Stimulated activated CD8-positive, alpha-beta memory T cell treated with anti-CD3 and anti-CD28 coated beads, Interleukin-15, amount 100 ng/mL, for 48 hours (primary cell): ENCODE measurements around the gene RER1.
A peak's percentile ranks its signal among the peaks of the same experiment; 100 is the strongest.

Experiments
- DNase-seq, 2 donors: peaks; one replicate each; pipeline ENCODE4 v3.0.0-alpha.2; 2020; ENCODE audit warnings: low read depth in 2 of 2

RER1 gene

DNA sequence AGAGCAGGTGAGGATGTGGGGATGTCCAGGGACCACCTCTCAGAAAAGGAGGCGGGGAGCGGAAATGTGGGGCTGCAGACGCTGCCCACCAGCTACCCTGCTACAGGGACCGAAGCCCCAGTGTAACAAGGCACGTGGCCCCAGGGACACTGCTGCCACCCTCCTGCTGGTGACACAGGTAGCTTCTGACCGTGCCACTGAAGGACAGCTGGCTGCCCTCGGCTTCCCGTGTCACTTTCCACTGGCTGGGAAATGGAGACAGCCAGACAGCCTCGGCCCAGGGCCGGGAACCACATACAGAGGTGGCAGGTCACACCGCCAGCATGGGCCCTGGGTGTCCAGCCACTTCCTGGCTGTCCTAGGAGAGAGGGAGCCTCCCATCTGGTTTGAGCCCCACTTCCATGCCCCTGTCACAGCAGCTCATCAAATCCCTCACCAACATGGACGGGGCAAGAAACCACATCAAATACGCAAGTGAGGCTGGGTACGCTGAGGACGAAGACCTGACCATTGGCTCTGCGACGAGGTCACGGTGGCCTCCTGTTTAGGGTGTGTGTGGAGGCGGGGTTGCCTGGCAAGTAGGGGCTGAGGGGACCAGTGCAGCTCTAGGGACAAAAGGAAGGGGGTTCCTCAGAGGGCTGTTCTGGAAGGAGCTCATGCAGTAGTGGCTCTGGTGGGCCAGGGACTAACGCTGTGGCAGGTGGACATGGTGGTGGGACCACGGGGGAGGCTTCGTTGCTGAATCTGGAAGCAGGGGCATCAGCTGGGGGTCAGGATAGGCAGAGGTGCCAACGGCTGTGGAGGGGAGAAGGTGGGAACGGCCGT is 15.7 kb downstream of the RER1 start:
- DNase-seq: no peak

GRCh38 chr1:2407991-2408275 is 16.3 kb downstream of the RER1 start:
- no peak for DNase-seq

DNA sequence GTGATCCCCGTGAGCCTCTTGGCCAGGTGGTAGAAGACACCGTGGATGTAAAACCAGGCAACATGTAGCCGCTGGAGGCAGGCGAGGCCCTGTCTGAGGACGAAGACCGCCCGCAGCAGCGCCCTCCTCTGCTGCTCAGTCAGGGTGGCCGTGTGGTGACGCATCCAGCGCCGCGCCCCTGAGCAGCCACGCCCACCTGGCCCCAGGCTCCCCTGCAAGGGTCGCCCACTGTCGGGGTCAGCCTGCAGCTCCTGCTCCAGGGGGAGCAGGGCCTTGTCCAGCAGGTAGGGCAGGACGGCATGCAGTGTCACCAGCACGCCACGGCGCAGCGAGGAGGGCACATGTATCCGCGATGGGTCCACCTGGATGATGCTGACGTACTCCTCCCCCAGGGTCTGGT is 16.8 kb downstream of the RER1 start:
- DNase-seq: no peak

DNA sequence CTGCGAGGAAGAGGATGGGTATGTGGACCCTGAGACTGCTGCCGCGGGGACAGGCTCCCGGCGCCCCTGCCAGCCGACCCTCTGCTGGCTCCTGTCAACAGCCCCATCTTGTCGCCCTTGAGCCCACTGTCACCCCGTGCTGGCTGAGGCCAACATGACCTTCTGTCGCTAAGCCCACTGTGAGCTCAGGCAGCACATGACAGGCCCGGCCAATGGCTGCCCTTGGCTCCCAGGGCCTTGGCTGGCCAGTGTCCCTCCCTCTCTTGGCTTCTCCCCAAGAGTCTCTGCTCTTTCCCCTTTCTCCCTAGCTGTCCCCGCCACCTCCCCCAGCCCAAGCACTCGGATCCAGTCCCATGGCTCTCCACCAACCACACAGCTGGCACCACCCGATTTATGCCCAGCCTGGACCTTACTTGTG is 17.2 kb downstream of the RER1 start:
- no peak for DNase-seq

DNA sequence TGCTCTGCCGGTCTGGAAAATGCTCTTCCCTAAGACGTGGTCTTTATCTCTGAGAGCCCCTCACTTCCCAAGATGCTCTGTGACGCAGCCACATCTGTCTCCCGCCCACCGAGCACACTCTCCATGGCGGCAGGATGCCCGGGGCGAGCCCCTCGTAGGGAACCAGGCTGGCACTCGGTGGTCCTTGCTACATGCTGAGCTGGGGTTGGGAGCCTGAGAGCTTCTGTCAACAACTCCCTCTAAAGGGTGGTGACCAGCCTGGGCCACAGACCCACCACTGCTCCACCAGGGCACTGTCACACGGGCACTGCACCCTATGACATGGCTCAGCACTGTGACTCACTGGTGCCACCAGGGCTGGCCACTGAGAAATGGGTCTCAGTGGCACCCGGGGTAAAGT is 18.1 kb downstream of the RER1 start:
- DNase-seq: no peak

- no peak for DNase-seq
Measured at GRCh38 chr1:2411801-2412394, 20.3 kb downstream of the RER1 start.

DNA sequence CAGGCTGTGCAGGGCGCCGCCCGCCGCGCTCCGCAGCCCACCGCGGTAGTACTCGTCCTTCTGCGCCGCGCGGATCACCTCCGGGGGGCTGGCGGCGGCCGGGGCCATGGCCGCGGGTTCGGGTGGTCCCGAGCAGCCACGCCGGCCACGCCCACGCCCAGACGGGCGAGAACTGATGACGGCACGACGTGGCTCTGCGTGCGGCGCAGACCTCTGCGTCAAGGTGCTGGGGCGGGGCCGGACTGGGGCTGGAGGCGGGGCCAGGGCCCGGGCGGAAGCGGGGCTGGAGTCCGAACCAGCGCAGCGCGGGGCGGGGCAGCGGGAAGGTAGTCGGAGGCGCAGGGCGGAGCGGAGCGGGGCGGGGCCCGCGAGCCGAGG is 20.7 kb downstream of the RER1 start, which contains the start of gene PEX10:
PEX10 (minus strand) TSS at position 170 of the 378 bp plus-strand sequence; CDS start at position 108, 62 bp downstream.
- DNase-seq: peak; percentile 98 to 99

GRCh38 chr1:2412773-2413494 is 21.3 kb downstream of the RER1 start:
- no peak for DNase-seq

DNA sequence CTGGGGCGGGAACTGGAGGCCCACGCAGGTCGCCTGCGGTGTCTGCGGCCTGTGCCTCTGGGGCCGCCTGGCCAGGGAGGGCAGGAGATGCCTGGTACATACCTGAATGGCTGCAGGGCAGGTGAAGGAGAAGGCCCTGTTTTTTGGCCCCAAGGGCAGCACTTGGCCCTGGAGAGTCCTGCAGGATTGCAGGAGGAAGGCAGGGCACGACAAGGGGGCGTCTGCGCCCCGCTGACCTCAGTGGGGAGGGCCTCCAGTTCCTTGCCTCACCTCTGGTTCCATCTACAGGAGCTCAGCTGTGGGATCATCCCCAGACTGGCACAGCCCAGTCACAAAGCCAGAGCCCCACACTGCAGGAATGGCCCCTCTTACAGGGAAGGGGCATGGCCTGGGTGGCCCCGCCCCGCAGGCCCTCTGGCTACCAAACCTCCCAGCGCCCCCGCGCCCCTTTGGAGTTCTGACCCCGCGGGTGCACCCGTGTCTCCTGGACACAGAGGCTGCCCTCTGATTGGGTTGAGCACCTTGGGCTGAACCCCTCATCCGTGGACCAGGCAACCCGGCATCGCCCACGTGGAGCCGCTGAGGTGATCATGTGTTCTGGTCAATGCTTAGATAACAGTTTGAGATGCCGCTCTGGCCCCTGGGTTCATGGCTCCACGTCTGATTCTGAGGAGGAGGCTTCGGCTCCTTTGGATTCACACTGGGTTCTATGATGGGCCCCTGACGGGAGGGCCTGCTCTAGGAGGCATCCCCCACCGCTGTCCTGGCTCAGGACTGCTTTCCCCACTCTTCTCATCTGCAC is 22.1 kb downstream of the RER1 start:
- no peak for DNase-seq

- DNase-seq: peak; percentile 66 to 70
Measured at GRCh38 chr1:2414297-2414958, 22.8 kb downstream of the RER1 start.

DNA sequence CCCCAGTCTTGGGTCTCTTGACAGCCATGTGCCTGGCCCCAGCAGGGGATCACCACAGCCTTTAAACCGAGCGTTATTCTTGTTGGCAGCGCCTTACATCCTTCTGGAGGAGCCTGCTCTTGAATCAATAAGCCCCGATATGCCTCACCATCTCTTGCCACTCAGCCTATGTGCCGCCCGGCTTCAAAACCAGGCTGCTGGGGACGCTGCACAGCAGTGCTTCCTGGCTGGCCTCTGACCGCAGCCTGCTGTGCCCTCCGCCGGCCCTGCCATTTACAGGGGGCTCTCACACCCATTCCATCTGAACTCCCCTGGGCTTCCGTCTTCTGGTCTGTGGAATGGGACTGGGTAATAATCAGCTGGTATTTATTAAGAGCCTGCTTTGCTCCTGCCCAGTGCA is 23.7 kb downstream of the RER1 start:
- DNase-seq: no peak

- DNase-seq: no peak
Measured at GRCh38 chr1:2415801-2416208, 24.2 kb downstream of the RER1 start.

DNA sequence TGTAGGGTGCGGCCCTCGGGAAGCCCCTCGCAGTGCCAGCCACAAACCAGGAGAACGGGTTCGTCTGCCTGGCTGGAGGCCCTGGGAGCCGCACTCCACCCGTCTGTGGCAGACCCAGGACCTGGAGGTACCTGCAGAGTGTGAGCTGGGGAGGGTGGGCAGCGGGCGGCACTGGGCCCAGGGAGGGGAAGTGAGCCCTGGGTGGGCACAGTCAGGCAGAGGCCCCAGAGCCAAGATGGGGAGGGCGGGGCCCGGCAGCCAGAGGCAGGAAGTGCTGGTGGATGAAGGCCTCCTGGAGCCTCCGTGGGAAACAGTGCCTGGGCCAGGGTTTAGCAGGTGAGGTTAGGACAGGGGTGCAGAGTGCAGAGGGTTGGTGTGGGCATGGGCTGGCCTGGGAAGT is 24.8 kb downstream of the RER1 start:
- DNase-seq: no peak

DNA sequence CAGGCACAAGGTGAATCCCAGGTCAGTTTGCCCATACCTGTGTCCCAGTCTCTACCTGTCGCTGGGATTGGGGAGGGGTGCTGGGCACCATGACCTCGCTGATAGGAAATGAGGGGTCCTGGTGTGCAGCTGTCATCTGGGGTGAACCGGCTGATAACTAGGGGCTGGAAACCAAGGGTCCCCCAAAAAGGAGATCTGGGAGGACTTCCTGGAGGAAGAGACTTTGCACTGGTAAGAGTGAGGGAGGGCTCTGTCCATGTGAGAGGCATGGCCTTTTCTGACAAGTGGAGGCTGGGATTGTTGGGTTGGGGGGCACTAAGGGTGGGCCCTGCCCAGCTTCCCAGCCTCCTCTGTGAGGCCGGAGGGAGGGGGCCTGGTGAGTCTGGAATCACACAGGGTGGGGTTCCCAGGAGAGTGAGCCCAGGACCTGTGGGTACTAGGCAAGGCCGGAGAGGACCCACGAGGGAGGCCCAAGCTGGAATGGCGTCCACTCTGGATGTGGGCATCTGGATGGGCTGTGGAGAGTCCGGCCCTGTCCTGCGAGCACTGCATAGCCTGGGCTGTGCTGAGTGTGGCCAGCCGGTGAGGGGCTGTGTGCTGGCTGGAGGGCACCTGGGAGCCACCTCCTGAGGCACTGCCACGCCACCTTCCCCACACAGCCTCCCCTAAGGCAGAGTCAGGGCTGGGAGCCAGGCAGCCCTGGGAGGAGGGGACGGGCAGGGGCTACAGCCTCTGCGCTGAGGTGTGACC is 25.6 kb downstream of the RER1 start:
- no peak for DNase-seq

DNA sequence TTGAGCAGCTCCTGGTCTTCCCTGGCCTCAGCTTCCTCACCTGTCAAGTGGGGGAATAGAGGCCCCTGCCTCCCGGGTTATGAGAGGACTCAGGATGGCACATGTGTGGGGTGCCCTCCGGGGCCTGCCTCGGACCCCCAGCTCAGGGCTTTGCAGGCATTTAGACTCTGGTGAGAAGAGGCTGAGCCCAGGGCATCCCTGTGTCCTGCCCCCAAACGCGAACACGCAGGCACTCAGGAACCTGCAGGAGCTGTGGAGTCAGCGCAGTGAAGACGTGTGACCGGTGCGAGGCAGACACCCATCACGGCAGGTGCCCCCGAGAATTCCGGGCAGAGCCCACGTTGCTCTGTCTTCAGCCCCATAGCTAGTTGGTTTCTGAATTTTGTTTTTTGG is 26.2 kb downstream of the RER1 start:
- no peak for DNase-seq

DNA sequence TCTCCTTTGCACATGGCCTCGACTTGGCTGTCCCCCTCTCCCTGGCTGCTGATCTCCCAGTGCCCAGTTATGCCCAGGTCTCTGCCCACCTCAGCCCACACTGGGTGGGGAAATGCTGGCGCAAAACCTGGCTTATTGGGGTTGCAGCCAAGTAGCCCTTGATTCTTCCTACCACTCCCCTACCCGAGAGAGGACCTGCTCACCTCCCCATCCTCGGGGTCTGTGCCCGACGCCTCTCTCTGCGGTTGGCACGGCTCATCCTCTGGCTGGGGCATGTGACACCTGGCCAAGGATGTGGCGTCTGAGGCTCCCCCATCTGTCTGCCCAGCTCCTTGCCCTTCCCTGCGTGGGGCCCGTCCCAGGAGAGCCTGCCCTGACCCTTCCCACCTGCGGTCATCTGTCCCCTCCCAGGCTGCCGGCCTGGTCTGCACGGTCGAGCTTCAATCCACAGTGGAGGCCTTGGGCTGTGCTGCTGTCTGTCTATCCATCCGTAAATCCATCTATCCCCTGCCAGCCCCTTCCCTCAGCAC is 27.2 kb downstream of the RER1 start:
- no peak for DNase-seq

DNA sequence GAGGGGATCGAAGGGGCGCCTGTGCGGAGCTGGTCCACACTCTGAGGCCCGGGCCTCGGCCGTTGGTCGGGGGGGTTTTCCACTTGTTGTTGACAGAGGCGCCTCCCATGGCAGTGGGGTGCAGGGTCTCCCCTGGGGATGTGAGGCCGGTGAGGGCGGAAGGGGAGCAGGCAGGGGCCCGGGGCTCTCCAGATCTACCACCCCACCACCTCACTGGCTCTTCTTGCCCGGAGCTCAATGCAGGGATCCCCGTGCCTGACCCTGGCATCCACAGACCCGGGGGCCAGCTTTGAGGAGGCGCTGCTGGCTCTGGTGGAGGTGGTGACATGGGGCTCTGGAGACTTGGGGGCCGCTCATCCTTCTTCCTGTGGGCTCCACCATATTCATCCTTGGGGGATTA is 27.8 kb downstream of the RER1 start:
- DNase-seq: no peak

DNA sequence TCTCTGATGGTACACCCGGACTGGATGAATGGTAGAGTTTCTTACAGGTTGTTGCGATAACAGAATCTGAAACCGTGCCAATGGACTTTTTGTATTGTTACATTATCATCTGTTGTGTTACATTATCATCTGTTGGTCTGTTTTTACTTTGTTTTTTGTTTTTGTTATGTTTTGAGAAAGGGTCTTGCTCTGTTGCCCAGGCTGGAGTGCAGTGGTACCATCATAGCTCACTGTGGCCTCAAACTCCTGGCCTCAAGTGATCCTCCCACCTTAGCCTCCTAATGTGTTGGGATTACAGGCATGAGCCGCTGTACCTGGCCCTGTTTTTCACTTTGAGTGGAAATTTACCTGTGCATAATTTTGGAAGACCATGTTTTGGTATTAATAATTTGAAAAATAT is 30.9 kb downstream of the RER1 start:
- DNase-seq: no peak

GRCh38 chr1:2425892-2426291 is 34.3 kb downstream of the RER1 start:
- DNase-seq: no peak

DNA sequence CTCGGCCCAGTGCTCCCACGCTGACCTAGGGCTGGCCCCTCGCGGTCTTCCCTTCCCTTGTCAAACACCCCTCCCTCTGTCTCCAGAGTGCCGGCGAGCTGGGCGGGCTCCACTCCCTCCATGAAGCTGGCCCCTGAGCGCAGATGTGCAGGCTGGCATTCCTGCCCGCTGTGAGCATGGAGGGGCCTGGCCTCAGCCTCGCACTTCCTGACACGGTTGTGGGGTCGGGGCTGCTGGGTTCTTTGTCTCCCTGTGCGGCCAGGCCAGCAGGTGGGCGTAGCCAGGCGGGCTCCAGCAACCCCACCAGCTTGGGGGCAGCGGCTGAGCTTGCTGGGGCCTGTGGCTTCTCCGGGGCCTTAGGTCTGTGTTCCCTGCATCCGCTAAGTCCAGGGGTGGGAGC is 34.9 kb downstream of the RER1 start:
- no peak for DNase-seq

- DNase-seq: no peak
Measured at GRCh38 chr1:2427051-2427450, 35.4 kb downstream of the RER1 start.
